Calu3 (cell line): ENCODE data around the gene SORBS1. TPM values are rescaled to one million over a fixed set of nuclear protein-coding genes. Genes with fewer than 3 reads are reported as not detected.

Experiments used
- BruUV-seq: library from RNA; stranded (reverse); fragments of 400-500 nt; replicated peaks from 2 replicates; lab custom pipeline; 2021; lab: Mats Ljungman, UMichigan
- CTCF ChIA-PET: fragments of 300-600 bp; sonication (Branson Sonifier 250); formaldehyde crosslinking; loops from one replicate; lab custom pipeline; 2022; ENCODE audit warnings: antibody characterized with exemption; lab: Charles Lee
- DNase-seq: peaks from one replicate; pipeline ENCODE4 v3.0.0; 2022
- H3K27ac Mint-ChIP-seq: one replicate; pipeline ENCODE4 v1.8.0; 2022; ENCODE audit warnings: mixed read lengths; ENCODE audit not compliant: unreplicated experiment
- H3K27me3 Mint-ChIP-seq: one replicate; pipeline ENCODE4 v1.8.0; 2022; ENCODE audit warnings: mixed read lengths; ENCODE audit not compliant: unreplicated experiment
- H3K36me3 Mint-ChIP-seq: one replicate; pipeline ENCODE4 v1.8.0; 2022; ENCODE audit warnings: mild to moderate bottlenecking, moderate library complexity, mixed read lengths; ENCODE audit not compliant: insufficient read depth, unreplicated experiment
- H3K4me1 Mint-ChIP-seq: one replicate; pipeline ENCODE4 v1.8.0; 2022; ENCODE audit warnings: mild to moderate bottlenecking, low read depth, mixed read lengths; ENCODE audit not compliant: unreplicated experiment
- H3K4me3 Mint-ChIP-seq: one replicate; pipeline ENCODE4 v1.8.0; 2022; ENCODE audit warnings: mild to moderate bottlenecking, low read depth, moderate library complexity, mixed read lengths; ENCODE audit not compliant: unreplicated experiment
- H3K9me3 Mint-ChIP-seq: one replicate; pipeline ENCODE4 v1.8.0; 2022; ENCODE audit warnings: low read depth, mixed read lengths; ENCODE audit not compliant: unreplicated experiment
- CTCF ChIP-seq: fragments of 200-600 bp; IDR thresholded peaks from one replicate; pipeline ENCODE4 v1.8.0; 2022; ENCODE audit warnings: antibody characterized with exemption; ENCODE audit not compliant: unreplicated experiment
- intact Hi-C: fragments of 100-400 bp; cut with micrococcal nuclease; formaldehyde crosslinking; loops from one replicate; pipeline ENCODE4 v1.10.0; 2022; ENCODE audit not compliant: unreplicated experiment
- total RNA-seq: library from RNA; stranded (reverse); gene quantifications from 2 replicates; pipeline ENCODE4 v1.2.3, GENCODE V29; 2022

The SORBS1 gene
- total RNA-seq, 1 experiment from 2014 or later: 2.8 TPM

GRCh38 chr10:95516774-95517373 is 44.3 kb downstream of the SORBS1 start:
- H3K36me3 Mint-ChIP-seq: no peaks in the 10 kb centered on the region
- intact Hi-C loops: no loop called here
- H3K4me3 Mint-ChIP-seq: no peak overlapping the region
- BruUV-seq: no TSS peak
- CTCF ChIA-PET: no interaction called here
- H3K27ac Mint-ChIP-seq: no peak overlapping the region
- H3K9me3 Mint-ChIP-seq: no peaks in the 10 kb centered on the region
- H3K27me3 Mint-ChIP-seq: no peaks in the 10 kb centered on the region
- TF ChIP-seq CTCF: no peak
- no peak for DNase-seq
- peaks cover 11% of the 10 kb centered on the region for H3K4me1 Mint-ChIP-seq

GRCh38 chr10:95513941-95514392 is 47.2 kb downstream of the SORBS1 start:
- H3K36me3 Mint-ChIP-seq: no peaks in the 10 kb centered on the region
- DNase-seq: peak; percentile 17
- CTCF ChIA-PET: interaction anchor here (0.6 kb wide), 1 partner anchor 15 kb away, joined by 6 read pairs; no protein-coding TSS in a partner anchor
- H3K27ac Mint-ChIP-seq: no peak overlapping the region
- no peak overlapping the region for H3K4me3 Mint-ChIP-seq
- BruUV-seq: no TSS peak
- no peaks in the 10 kb centered on the region for H3K9me3 Mint-ChIP-seq
- H3K4me1 Mint-ChIP-seq: peaks cover 11% of the 10 kb centered on the region
- intact Hi-C loops: no loop called here
- no peak for TF ChIP-seq CTCF
- no peaks in the 10 kb centered on the region for H3K27me3 Mint-ChIP-seq

GRCh38 chr10:95513008-95513589 is 48.1 kb downstream of the SORBS1 start:
- intact Hi-C loops: no loop called here
- no peak for DNase-seq
- CTCF ChIA-PET: interaction anchor here (0.6 kb wide), 1 partner anchor 15 kb away, joined by 6 read pairs; no protein-coding TSS in a partner anchor
- no peak overlapping the region for H3K4me3 Mint-ChIP-seq
- TF ChIP-seq CTCF: no peak
- no peaks in the 10 kb centered on the region for H3K27me3 Mint-ChIP-seq
- BruUV-seq: no TSS peak
- no peaks in the 10 kb centered on the region for H3K9me3 Mint-ChIP-seq
- no peak overlapping the region for H3K27ac Mint-ChIP-seq
- peaks cover 11% of the 10 kb centered on the region for H3K4me1 Mint-ChIP-seq
- no peaks in the 10 kb centered on the region for H3K36me3 Mint-ChIP-seq

GRCh38 chr10:95511314-95511713 is 49.9 kb downstream of the SORBS1 start:
- no TSS peak for BruUV-seq
- Mint-ChIP-seq H3K9me3 (no peaks in the 10 kb centered on the region), H3K27me3 (no peaks in the 10 kb centered on the region), H3K27ac (no peak overlapping the region), H3K4me3 (no peak overlapping the region), H3K36me3 (no peaks in the 10 kb centered on the region), H3K4me1 (no peaks in the 10 kb centered on the region)
- no peak for TF ChIP-seq CTCF
- CTCF ChIA-PET: no interaction called here
- no peak for DNase-seq
- intact Hi-C loops: no loop called here
